Tibial artery (tissue), 4 donors: ENCODE results near the gene TKT.
A peak's percentile ranks its signal among the peaks of the same experiment; 100 is the strongest.
"Not testable (repeated sequence)": the region's sequence is repeated elsewhere in the genome, so short reads cannot be mapped to it uniquely, and the experiment has no call there.

Experiments
- DNase-seq, 2 donors: peaks; one replicate each; pipeline ENCODE4 v3.0.0-alpha.2; 2019
- H3K27ac ChIP-seq, 2 donors: fragments of 200-600 bp; sonication (generic) in 1 of 2; 1 replicate in 1 of 2; 2 replicates in 1 of 2; pipeline ENCODE4 v1.5.1; 2018 to 2019; ENCODE audit warnings: mild to moderate bottlenecking in 1 of 2
- H3K27me3 ChIP-seq, 2 donors: fragments of 200-600 bp; sonication (generic) in 1 of 2; one replicate each; pipeline versions ENCODE4 v1.5.1 to v1.6.0; 2016 to 2019
- H3K36me3 ChIP-seq, 3 donors: fragments of 200-600 bp; sonication (generic) in 2 of 3; one replicate each; pipeline ENCODE4 v1.5.1; 2016 to 2019; ENCODE audit warnings: mild to moderate bottlenecking in 2 of 3
- H3K4me1 ChIP-seq, 4 donors: fragments of 200-600 bp; sonication (generic) in 2 of 4; 1 replicate in 3 of 4; 2 replicates in 1 of 4; pipeline ENCODE4 v1.5.1; 2016 to 2019
- H3K4me3 ChIP-seq, 2 donors: fragments of 200-600 bp; sonication (generic) in 1 of 2; 1 replicate in 1 of 2; 2 replicates in 1 of 2; pipeline ENCODE4 v1.5.1; 2018 to 2019; ENCODE audit warnings: mild to moderate bottlenecking in 2 of 2
- H3K9me3 ChIP-seq, 3 donors: fragments of 200-600 bp; sonication (generic) in 1 of 3; one replicate each; pipeline ENCODE4 v1.5.1; 2016 to 2019
- intact Hi-C: fragments of 100-400 bp; cut with DNase I; formaldehyde crosslinking; loops from one replicate; pipeline ENCODE4 v1.15.0; 2023; ENCODE audit warnings: low total_unique reads
- TF ChIP-seq, protein P1 (sequence below), 2 experiments: fragments of 200-600 bp in 1 of 2; fragments of 450-650 bp in 1 of 2; IDR thresholded peaks; one replicate each; pipeline ENCODE4 v1.5.1; 2017 to 2019; ENCODE audit warnings: antibody characterized with exemption in 2 of 2, mild to moderate bottlenecking in 1 of 2, moderate library complexity in 1 of 2

The TKT gene

DNA sequence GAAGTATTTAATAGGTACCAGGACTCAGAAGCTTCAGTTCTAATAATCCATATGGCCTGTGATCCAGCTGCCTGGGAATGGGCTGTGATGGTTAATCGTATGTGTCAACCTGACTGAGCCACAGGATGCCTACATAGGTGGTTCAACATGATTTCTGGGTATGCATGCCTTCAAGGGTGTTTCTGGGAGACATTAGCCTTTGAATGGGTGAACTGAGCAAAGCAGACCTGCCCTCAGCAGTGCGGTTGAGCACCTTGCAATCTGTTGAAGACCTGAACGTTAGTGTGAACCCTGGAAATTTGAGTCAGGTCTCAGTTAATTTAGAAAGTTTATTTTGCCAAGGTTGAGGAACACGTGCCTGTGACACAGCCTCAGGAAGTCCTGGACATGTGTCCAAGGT, 22.8 kb upstream of the TKT start:
- TF ChIP-seq, protein P1, sequence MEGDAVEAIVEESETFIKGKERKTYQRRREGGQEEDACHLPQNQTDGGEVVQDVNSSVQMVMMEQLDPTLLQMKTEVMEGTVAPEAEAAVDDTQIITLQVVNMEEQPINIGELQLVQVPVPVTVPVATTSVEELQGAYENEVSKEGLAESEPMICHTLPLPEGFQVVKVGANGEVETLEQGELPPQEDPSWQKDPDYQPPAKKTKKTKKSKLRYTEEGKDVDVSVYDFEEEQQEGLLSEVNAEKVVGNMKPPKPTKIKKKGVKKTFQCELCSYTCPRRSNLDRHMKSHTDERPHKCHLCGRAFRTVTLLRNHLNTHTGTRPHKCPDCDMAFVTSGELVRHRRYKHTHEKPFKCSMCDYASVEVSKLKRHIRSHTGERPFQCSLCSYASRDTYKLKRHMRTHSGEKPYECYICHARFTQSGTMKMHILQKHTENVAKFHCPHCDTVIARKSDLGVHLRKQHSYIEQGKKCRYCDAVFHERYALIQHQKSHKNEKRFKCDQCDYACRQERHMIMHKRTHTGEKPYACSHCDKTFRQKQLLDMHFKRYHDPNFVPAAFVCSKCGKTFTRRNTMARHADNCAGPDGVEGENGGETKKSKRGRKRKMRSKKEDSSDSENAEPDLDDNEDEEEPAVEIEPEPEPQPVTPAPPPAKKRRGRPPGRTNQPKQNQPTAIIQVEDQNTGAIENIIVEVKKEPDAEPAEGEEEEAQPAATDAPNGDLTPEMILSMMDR (IDR thresholded peaks at IDR 0.05), result no peak
- no peak for DNase-seq
- intact Hi-C loops, result no loop called here
- Histone ChIP-seq H3K4me3 (no peak overlapping the region), H3K27ac (no peak overlapping the region), H3K36me3 (peaks cover 0 to 18% (median 6%) of the 10 kb centered on the region in 3 donors), H3K9me3 (no peaks in the 10 kb centered on the region), H3K27me3 (no peaks in the 10 kb centered on the region), H3K4me1 (no peaks in the 10 kb centered on the region)

DNA sequence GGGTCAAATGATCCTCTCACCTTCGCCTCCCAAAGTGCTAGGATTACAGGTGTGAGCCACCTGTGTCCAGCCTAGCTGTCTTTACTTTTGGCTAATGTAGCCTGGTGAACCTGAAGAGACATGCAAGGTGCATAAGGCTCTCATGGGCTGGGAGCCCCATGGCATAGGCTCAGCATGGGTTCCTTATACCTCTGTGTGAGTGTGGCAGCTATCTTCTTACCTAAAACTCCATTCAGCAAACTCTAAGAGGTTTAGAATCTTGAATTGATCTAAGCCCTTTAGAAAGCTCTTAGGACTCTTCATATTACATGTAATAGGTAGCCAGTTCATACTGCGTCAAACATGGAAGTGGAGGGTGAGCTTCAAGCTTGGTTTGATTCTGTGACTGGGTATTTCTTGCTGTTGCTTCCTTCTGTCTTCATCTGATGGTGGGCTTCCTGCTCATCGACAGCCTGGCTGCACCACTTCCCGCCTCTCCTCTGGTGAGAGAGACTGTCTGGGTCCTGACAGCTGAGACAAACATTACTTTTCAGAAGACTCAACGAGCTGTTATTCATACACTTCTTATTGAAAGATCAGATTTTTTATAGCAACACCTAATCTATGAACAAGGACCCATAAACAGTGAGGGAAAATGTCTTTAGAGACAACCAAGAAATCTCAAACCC, 19.2 kb upstream of the TKT start:
- no peak for DNase-seq
- Histone ChIP-seq H3K36me3 (no peaks in the 10 kb centered on the region), H3K27me3 (no peaks in the 10 kb centered on the region), H3K4me3 (no peak overlapping the region), H3K9me3 (no peaks in the 10 kb centered on the region), H3K27ac (no peak overlapping the region), H3K4me1 (peaks cover 0 to 12% (median 9%) of the 10 kb centered on the region in 4 donors)
- intact Hi-C loops, result no loop called here
- TF ChIP-seq, protein P1 (IDR thresholded peaks at IDR 0.05), result no peak

DNA sequence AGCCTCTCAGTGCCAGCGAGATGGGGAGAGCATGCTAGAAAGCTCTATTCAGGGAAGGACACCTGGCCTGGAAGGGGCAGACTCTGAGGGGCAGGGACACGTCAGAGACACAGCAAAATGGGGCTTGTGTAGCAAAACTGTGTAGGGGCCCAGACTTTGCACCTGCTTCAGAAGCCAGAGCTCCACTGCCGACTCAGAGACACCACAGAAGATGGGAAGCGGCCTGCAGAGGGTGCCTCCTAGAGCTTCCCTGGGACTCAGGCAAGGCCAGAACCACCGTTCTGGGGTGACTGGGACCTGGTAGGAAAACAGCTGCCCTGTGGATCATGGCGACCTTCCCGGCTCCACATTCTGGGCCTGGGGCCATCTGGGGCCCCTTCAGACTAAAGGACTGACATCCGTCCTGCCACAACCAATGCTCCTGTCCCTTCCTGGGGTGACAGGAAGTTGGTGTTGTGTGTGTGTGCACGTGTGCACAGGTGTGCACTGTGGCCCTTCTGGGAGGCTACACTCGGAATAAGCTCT, 17.4 kb upstream of the TKT start:
- Histone ChIP-seq H3K4me1 (peaks cover 0 to 27% (median 20%) of the 10 kb centered on the region in 4 donors), H3K27me3 (no peaks in the 10 kb centered on the region), H3K36me3 (no peaks in the 10 kb centered on the region), H3K27ac (no peak overlapping the region), H3K9me3 (no peaks in the 10 kb centered on the region), H3K4me3 (no peak overlapping the region)
- TF ChIP-seq, protein P1 (IDR thresholded peaks at IDR 0.05), result no peak
- intact Hi-C loops, result no loop called here
- DNase-seq, result no peak

DNA sequence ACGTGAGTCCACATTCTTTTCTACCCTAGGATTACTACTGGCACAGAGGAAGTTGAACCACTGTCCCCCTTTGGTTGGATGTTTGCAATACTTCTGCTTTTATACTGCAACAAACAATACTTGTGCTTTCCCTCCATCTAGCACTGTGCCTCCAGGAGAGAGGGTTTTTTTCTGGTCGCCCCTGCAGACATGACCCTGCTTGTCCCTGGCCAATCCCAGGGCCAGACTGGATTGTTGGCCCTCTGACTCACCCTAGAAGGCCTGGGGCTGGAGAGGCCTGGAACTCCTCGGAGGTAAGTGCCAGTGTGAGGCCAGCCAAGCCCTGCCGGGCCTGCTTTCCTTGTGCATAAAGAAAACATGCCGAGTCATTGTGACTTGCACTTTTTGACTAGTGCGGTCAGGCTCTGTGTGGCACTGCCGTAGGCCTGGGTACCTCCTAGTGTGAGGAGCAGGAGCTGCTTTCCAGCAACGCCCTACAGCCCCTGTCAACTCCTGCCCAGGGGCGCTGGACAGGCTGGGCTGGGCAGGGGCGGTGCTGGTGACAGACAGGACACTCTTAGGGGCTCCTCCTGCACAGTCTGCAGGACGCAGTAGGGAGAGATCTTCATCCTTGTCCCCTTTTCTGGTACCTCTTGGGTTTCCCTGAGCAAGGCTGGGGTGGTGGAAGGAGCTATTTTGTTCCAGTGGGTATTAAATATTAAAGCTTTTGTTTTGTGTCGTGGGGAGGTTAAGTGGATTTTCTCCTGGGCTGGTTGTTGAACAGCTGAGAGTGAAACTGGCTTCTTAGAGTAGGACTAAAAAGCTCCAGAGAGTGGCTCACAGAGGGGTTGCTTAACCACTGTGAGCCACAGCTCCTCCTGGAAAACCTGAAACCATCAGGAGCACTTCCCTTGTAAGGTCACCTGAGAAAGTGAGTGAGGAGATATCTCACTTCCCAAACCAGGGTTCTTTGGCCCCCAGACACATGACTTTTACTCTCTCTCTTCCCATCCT, 14.4 kb upstream of the TKT start:
- Histone ChIP-seq H3K4me3 (peak overlapping the region in 1 of 2 donors; percentile 17), H3K4me1 (peaks cover 0 to 27% (median 20%) of the 10 kb centered on the region in 4 donors), H3K27me3 (no peaks in the 10 kb centered on the region), H3K36me3 (no peaks in the 10 kb centered on the region), H3K27ac (peak overlapping the region; percentile 82 to 93), H3K9me3 (no peaks in the 10 kb centered on the region)
- TF ChIP-seq, protein P1 (IDR thresholded peaks at IDR 0.05), result no peak
- DNase-seq, result peak; percentile 86 to 97
- intact Hi-C loops, result no loop called here

DNA sequence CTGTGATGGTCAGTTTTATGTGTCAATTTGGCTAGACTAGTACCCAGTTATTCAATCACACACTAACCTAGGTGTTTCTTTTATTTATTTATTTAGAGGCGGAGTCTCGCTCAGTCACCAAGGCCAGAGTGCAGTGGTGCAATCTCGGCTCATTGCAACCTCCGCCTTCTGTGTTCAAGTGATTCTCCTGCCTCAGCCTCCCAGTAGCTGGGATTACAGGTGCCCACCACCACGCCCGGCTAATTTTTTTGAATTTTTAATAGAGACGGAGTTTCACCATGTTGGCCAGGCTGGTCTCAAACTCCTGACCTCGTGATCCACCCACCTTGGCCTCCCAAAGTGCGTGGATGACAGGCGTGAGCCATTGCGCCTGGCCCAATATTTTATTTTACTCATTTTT, 13.4 kb upstream of the TKT start:
- H3K9me3 ChIP-seq, H3K27me3 ChIP-seq, intact Hi-C loops, DNase-seq, H3K4me3 ChIP-seq, H3K36me3 ChIP-seq: not testable (repeated sequence)
- peak overlapping the region; percentile 82 to 93 for H3K27ac ChIP-seq
- H3K4me1 ChIP-seq, result peaks cover 0 to 27% (median 20%) of the 10 kb centered on the region in 4 donors
